Activated CD8-positive, alpha-beta memory T cell treated with anti-CD3 and anti-CD28 coated beads, Interleukin-2, amount 50 U/mL, for 1 hour (primary cell): Measurements from ENCODE around the gene NSD2.

ENCODE experiments used
- DNase-seq: peaks from one replicate; pipeline ENCODE4 v3.0.0-alpha.2; 2020; ENCODE audit errors: extremely low read depth

NSD2 gene

DNA sequence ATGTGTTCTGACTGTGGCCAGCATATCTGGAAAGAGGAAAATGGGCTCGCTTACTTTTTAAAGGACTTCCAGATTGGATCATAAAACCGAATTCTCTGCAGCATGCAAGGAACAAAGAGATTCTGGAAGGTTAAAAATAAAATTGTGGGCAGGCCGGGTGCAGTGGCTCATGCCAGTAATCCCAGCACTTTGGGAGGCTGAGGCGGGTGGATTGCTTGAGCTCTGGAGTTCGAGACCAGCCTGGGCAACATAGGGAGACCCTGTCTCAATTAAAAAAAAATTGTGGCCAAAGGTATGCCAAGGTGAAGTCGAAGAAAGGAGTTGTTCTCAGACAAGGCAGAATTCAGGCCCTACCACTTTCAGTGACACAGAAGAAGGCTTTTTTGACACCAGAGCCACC, 99.7 kb downstream of the NSD2 start:
- no peak for DNase-seq

DNA sequence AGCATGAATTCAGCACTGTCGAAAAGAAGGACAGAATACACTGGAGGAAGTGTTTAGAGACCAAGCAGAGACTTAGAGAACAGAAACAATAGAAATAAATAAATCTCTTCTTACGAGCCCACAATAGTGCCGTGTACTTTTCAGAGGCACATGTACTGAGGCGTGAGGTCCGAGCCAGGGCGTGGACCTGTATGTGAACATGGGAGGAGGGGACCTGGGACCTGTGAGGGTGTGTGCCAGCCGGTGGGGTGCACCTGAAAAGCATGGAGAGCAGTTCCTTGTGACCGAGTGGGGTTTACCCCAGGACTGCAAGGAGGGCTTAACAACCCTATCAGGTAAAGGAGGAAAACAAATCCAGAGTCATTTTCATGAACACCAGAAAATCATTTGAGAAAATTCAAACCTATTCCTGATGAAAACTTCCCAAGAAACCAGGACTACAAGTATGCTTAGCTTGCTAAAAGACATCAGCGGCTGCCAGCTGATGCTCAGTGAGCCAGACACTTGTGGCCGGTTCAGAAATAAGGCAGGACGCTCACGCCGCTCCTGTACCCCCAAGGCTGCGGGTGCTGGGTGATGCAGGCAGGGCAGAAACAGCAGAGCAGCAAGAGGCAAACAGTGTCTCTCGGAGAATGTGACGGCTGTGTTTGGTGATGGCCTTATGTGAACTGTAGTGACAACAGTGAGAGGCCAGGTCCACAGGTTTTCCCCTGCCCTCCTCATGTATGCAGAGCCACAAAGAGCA, 100.4 kb downstream of the NSD2 start:
- no peak for DNase-seq

DNA sequence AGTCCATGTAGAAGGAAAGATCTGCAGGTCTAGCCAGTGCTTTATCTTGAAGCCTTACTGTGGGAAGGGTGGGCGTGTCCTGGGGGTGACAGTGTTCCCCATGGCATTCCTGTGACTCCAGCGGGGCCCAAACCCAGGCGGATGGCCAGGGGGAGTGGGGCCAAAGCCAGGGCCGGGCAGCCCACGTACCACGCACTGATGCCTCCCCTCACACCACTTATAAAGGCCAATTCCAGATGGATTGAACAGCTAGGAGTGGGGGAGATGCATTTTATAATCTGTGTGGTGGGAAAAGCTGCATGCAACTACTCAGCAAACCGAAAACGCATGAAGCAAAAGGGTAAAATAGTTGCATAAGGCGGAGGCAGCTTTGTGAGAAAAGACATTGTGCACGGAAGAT, 101.2 kb downstream of the NSD2 start:
- DNase-seq: no peak

DNA sequence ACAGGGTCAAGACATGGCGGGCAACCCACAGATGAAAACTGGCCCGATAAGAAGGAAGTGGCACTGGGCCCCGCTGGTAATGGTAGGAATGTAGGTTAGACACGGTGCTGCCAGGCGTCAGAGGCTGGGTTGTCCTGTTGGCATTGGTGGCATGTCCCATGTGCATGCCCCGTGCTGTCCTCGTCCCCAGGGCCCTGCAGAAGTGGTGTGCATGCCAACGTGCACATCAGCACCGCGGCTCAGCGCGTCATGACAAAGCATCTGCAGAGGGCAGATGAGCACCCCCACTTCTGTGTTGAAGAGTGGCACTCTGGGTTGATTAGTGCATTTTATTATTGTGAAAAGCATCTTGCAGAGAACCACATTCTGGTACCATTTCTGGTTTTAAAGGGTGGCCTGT, 102.0 kb downstream of the NSD2 start:
- DNase-seq: no peak

DNA sequence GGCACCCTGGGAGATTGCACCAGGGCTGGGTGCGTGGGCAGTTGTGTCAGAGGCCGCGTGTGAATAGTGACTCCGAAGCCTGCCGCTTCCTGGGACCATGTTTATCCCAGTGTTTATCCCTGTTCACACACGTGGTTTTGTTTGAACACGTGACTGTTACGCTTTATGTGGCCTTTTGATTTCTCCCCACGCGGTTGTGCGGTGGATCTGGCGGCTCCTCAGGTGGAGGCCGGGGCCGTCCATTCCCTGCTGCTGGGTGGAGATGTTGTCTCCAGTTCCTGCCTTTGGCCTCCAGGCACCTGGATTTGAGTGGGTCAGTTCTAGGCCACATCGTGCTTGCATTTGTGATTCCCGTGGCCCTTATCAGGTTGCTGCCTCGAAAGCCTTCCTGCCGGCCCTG, 102.5 kb downstream of the NSD2 start:
- no peak for DNase-seq

DNA sequence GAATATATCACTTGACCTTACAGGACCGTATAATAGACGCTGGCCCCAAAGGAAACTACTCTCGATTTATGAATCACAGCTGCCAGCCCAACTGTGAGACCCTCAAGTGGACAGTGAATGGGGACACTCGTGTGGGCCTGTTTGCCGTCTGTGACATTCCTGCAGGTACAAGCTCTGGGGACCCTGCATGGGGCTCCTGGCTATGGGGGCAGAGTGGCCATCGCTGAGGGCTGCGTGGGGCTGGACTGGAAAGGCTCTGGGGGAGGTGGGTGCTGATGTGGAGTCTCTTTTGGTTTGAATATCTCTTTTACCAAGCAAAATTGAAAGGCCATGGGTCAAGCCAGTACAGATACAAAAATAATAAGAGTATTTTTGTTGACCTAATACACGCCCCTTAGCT, 103.6 kb downstream of the NSD2 start:
- no peak for DNase-seq

DNA sequence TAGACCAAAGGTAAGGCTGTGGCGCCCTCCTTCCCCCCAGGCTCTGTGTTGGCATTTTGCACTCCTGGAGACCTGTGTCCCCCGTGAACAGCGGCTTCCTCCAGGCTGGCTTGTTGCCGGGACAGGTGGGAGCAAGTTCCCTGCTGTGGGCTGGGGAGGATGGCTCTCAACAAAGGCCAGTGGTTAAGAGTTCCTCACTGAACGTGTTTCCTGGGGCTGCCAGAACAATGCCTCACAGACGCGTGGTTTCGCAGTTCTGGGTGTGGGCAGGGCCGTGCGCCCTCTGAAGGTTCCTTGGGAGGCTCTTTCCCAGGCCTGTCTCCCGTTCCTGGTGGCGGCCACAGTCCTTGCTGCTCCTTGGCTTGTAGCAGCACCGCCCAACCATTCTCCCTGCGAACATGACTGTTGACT, 104.2 kb downstream of the NSD2 start:
- no peak for DNase-seq

DNA sequence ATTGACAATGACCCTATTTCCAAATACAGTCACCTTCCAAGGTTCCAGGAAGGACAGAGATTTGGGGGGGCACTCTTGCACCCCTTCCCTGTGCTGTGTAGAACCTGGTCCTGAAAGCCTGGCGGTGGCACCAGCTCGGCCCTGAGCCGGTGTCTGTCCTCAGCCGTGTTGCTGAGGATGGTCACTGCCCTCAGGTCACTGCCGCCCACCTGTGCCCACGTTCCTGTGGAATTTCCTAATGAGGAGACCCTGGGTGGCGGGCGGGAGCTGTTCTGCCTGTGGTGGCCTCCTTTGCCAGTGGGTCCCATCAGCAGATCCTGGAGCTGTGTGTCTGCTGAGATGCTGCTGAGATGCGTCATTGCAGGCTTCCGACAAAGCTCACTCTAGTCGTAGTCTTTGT, 104.7 kb downstream of the NSD2 start:
- DNase-seq: no peak

DNA sequence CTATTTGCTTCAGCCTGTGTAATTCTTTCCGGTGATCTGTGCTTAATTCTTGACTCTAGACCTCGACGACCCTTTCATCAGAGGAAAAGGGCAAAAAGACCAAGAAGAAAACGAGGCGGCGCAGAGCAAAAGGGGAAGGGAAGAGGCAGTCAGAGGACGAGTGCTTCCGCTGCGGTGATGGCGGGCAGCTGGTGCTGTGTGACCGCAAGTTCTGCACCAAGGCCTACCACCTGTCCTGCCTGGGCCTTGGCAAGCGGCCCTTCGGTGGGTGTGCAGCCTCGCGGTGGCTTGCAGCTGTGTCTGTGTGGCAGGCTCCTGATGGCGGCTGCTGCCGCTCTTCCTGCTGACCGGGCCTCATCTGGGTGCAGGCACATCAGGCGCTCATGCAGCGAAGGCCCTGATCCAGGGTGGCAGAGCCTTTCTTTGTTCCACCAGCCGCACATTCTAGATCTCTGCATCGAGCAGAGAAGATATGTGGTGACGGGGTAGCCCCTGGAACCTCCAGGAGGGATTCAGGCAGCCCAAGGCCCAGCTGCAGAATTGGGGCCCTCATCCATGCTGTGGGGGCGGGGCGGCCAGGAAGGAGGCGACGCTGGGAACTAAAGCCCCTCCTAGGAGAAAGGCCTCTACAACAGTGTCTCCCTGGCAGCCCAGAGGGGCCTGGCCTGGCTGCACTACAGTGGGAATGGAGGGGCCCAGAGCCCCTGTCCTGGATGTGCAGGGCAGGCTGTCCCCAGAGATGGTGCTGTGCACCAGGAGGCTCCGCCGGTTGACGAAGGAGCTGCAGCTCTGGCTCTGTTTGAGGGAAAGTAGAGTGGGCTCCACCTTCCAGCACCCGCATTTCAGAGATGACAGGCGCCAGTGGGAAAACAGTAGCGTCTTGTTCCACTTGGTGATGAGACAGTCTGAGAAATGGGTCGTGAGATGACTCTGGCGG, 105.5 kb downstream of the NSD2 start:
- no peak for DNase-seq

DNA sequence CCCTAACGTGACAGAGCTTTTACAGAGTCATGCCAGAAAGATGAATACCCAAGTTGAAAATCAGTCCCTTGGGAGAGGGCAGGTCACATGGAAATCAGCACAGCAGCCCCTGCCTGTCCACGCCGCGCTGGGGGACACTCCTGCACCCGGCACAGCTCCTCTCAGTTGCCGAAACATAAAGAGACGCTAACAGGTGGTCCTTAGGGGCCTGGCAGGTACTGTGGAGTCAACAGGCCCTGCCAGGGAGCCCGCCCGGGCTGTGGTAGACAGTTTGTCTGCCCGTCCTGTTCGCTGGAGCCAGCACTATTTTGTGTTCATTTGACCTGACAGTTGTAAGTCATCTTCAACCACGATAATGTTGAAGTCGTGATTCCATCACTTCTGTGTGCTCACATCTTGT, 107.0 kb downstream of the NSD2 start:
- DNase-seq: no peak

DNA sequence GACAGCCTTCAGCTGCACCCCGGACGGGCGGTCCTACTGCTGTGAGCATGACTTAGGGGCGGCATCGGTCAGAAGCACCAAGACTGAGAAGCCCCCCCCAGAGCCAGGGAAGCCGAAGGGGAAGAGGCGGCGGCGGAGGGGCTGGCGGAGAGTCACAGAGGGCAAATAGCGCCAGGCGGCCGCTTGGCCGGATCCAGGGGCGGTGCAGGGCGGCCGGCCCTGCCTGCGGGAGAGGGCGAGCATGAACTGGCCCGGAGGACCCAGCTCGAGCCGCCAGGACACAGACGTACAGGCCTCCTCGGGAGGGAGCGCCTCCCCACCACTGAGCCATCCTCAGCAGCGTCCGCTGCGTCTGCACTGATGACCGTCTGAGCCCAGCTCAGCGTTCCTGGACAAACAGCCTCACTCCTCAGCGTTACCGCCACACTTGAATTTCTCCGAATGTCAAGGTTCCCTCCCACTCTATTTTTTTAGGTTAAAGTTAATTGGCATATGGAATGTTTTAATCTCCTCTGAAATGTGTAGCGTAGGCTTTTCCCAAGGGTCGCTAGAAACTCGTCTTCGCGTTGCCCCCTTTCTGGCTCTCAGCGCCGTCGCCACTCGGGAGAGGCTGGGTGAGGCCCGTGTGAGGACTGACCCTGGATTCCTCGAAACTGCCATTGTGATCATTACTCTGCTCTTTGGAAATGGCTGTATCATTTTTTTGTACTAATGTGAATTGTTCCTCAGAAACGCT, 107.7 kb downstream of the NSD2 start:
- DNase-seq: no peak

DNA sequence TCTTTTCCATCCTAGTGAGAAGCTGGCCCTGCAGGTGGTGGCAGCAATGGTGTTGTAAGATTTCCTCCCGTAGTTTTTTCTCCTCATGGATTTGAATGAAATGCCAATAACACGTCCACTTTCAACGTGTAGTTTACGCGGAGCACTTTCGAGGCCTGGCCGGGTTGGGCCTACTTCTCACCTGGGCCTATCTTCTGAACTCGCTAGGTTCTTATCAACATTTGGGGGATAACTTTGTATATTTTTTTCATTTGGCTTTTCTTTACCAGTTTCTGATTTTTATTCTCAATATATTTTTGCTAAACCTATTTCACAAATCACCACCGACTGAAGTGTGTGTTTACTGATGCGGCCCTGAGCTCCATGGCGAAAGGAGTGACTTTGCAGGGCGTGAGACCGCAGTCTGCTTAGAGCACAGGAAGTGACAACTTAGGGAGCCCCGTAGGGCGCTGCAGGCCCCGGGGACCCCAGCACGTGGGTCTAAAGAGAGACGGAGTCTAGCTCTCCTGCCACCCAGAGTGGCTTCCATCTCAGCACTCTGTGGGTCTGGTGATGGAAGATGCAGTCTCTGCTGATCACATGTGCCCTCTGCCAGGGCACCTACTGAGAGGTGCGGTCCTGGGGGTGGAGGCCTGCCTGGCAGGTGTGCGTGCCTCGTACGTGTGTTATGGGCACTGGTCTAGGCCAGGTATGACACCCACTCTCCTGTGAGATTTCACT, 108.4 kb downstream of the NSD2 start:
- no peak for DNase-seq

DNA sequence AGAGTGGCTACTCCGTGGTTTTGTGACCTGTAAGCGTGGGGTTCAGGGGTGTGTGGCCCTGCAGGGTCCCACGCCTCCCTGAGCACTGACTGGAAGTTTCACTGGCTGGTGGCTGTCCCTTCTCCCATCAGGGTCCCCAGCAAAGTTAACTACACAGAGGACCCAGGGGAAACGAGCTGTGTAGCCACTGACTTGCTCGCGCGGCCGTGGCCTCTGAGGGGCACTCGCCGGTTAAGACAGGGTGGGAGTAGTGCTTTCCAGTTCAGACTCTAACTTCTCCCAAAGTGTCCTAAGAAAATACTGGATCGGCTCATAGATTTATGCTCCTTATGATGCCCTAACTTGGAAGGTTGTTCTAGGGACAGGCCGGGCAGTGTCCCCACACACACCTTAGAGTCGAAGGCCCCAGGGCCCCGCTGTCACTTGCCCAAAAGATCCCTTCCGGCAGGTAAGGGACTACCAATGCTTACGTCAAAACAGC, 109.4 kb downstream of the NSD2 start:
- DNase-seq: no peak

DNA sequence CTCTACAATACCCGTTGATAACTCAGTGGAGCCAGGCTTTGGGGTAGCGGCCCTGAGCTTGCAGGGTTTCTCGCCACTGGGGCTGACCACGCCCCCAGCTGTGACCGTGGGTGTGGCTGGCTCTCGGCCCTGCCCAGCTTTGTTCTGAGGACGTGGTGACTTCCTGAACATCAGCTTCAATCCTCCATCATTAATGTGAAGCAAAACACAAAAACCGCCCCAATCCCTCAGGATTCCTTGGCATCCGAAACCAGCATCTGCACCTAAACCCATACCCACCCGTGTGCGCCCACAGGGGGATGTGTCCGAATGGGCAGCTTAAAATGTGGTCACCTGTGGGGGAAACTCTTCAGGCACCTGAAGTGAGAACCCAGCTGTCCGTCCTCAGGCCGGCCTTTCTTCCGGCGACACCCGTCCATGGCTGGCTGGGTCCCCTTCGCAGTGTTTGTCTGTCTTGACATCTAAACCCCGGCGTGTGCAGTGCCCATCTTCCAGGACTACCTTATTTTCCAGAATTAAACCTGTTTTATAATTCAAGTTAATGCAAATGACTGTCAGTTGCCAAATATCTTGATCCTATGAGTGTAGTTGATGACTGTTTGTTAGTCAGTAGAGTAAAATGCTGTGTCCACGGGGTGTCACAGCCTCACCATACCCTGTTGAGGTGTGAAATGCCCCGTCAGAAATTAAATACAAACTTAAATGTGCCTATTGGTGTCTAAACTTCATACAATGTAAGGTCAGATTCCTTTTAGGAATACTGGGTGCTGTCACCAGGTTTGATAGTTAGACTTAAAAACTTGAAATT, 110.3 kb downstream of the NSD2 start:
- no peak for DNase-seq

DNA sequence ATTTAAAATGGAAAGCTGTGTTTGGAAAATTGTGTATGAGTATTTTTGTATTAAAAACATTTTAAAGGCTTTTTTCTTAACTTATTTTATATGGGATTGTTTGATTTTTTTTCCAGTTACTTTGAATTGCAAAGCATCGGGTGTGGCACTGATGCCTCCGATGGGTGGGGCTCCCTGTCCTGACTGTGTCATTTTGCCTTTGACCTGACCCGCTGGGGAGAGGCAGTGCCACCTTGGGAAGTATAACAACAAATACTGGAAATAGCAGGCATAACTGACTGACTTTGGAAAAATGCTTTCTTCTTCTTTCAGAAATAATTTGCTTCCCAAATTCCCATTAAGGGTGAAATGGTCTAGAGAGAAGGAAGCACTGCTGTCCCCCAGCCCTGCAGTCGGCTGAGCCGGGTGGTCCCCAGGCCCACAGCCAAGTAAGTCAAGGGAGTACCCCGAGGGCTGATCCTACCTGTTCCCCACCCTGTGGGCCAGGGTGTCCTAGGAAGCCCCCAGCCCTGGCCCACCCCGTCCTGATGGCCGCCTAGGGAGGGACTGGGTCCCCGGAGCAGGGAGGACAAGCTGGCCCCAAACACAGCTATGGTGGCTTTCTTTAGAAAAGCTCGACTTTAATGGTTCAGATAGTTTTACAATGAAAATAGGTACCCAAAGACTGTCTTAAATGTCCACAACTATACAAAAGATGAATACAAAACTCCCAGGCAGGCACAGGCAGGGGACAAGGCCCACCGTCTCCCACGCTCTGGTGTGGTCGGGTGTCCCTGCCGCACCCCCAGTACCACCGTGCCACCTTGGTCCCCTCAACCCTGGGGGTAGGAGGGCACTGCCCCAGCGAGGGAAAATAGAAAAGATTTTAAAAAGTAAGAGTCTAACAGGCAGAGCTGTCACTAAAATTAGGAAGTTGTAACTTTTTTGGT, 111.2 kb downstream of the NSD2 start:
- no peak for DNase-seq

DNA sequence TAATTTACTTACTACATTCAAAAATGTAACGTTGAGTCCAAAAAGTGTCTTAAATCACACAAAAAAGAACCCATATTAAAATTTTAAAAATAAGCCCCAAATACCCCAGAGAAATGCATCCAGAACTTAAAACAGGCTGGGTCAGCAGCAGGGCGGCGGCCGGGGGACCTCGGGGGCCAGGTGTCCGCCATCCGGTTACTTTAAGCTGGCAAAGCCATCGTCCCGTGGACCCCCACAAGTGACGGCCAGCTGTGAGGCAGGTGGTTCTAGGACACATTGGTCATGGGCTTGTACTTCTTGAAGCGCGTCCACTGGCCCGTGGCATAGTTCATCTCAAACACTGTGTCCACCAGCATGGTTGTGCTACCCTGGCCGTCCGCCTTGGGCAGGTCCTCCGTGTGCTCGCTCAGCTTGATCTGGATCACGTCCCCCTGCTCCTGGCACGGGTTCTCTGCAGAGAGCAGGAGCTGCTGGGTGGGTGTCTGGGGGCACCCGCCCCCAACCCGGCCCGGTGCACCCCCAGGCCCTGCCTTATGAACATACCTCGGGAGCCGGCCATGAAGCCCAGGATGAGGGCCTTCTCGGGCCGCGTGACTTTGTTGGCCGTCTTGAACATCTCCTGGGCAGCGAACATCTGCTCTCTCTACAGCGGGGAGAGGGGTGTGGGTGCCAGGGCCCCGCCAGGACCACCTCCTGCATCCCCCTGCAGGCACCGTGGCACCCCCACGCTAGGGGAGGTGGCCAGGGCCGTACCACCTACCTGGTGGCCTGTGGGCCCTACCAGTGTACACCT, 112.1 kb downstream of the NSD2 start:
- no peak for DNase-seq

DNA sequence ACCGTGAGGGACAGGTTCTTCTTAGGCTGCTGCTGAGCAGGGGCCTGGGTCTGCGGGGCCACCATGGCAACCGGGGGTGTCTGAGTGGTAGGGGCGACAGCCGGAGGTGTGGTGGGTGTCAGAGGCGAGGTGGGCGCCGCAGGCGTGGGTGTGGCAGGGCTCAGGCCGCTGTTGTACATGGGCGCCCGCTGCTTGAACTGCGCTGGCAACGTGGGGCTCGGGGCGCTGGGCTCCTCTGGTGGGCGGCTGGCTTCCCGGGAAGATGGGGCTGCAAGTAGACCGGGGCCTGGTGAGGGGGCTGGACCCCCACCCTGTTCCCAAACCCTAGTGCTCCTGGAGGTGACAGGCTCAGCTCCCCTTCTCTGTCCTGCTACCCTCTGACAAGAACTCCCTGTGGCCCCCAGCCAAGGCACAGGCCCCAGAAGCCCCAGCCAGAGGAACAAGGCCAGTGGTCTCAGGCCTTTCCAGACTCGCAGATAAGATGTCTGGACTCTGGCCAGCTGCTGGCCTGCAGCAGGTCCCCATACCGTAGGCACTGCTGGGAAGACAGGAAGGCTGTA, 112.7 kb downstream of the NSD2 start:
- no peak for DNase-seq

DNA sequence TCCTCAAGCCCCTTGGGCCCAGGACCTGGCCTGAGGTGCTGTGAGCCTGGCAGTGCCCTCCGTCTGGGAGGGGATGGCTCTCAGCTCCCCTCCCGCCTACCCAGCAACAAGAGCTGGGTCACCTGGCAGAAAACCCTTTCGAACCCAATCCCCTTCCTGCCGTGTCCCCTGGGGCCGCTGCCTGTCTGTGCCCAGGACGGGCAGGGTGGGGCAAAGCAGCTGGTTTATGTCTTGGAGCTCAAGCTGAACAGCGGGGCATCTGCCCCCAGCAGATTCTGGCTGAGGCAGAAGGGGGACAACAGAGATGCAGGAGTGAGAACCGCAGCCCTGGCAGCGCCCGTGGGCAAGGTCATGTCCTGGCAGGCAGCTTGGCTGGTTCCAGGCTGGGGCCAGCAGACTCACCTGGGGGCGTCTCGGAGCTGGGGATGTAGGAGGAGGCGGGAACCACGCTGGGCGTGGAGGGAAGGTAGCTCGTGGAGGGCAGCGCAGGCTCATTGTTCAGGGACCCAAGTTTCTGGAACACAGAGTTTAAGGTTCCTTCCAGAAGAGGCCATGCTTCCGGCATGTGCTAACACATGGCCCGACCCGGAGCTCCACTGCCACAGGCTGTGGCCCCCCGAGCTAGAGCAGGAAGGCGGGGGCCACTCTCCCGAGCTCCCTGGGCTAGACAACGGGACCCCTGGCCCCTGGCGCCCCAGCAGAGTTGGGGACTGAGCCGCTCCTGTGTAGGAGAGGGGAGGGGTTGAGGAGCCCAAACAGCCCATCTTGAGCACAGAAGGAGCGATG, 113.4 kb downstream of the NSD2 start:
- no peak for DNase-seq
